DOHH2 (cell line): ENCODE results near the gene TMEM45A.
"Not testable (repeated sequence)": the region's sequence is repeated elsewhere in the genome, so short reads cannot be mapped to it uniquely, and the experiment has no call there.

Source experiments
- H3F3A ChIP-seq: fragments of 200-600 bp; sonication (generic), shearing (Covaris generic); 2 replicates; pipeline ENCODE4 v1.6.0; 2016; ENCODE audit warnings: antibody characterized with exemption, mild to moderate bottlenecking; ENCODE audit not compliant: control insufficient read depth, insufficient read depth
- H3K27ac ChIP-seq: fragments of 200-600 bp; sonication (generic); 2 replicates; pipeline ENCODE4 v1.5.1; 2014; ENCODE audit warnings: low read depth, mild to moderate bottlenecking, low read length, moderate library complexity
- H3K27me3 ChIP-seq: fragments of 200-600 bp; sonication (generic); 2 replicates; pipeline ENCODE4 v1.6.1; 2014; ENCODE audit warnings: mild to moderate bottlenecking, low read length, mixed read lengths; ENCODE audit not compliant: control insufficient read depth
- H3K36me3 ChIP-seq: fragments of 200-600 bp; sonication (generic); 2 replicates; pipeline ENCODE4 v1.6.1; 2014; ENCODE audit warnings: mild to moderate bottlenecking, low read length, moderate library complexity, mixed read lengths; ENCODE audit not compliant: control insufficient read depth
- H3K4me1 ChIP-seq: fragments of 200-600 bp; sonication (generic); 2 replicates; pipeline ENCODE4 v1.6.1; 2014; ENCODE audit warnings: mild to moderate bottlenecking, low read length, mixed read lengths; ENCODE audit not compliant: control insufficient read depth
- H3K4me2 ChIP-seq: fragments of 200-600 bp; sonication (generic); 2 replicates; pipeline ENCODE4 v1.6.0; 2014; ENCODE audit warnings: mild to moderate bottlenecking, low read length, moderate library complexity
- H3K4me3 ChIP-seq: fragments of 200-600 bp; sonication (generic); 2 replicates; pipeline ENCODE4 v1.5.1; 2014; ENCODE audit warnings: mild to moderate bottlenecking, low read length, mixed read lengths
- H3K79me2 ChIP-seq: fragments of 200-600 bp; sonication (generic); 2 replicates; pipeline ENCODE4 v1.6.1; 2014; ENCODE audit warnings: mild to moderate bottlenecking, low read length, mixed read lengths; ENCODE audit not compliant: control insufficient read depth
- H3K9me2 ChIP-seq: fragments of 200-600 bp; sonication (generic); replicated peaks from 2 replicates; pipeline ENCODE4 v1.6.1; 2014; ENCODE audit warnings: mild to moderate bottlenecking, low read length, mixed read lengths; ENCODE audit not compliant: control insufficient read depth
- H3K9me3 ChIP-seq: fragments of 200-600 bp; sonication (generic); 2 replicates; pipeline ENCODE4 v1.6.1; 2014; ENCODE audit warnings: antibody characterized with exemption, low read length, mixed read lengths; ENCODE audit not compliant: control insufficient read depth, insufficient read depth
- H4K20me1 ChIP-seq: fragments of 200-600 bp; sonication (generic); 2 replicates; pipeline ENCODE4 v1.6.0; 2014; ENCODE audit warnings: low read depth, mild to moderate bottlenecking, antibody characterized with exemption, low read length, moderate library complexity; ENCODE audit not compliant: control insufficient read depth, insufficient read depth
- EZH2phosphoT487 ChIP-seq: fragments of 200-600 bp; sonication (generic); IDR thresholded peaks from 2 replicates; pipeline ENCODE4 v1.6.1; 2017; ENCODE audit warnings: borderline replicate concordance, mild to moderate bottlenecking, antibody characterized with exemption, low read length, moderate library complexity, mixed read lengths
- TF ChIP-seq, protein P1 (sequence below): fragments of 200-600 bp; sonication (generic); IDR thresholded peaks from one replicate; pipeline ENCODE4 v1.5.1; 2014; ENCODE audit warnings: antibody characterized with exemption, mild to moderate bottlenecking, low read depth, low read length; ENCODE audit not compliant: poor library complexity, severe bottlenecking

Gene TMEM45A, protein sequence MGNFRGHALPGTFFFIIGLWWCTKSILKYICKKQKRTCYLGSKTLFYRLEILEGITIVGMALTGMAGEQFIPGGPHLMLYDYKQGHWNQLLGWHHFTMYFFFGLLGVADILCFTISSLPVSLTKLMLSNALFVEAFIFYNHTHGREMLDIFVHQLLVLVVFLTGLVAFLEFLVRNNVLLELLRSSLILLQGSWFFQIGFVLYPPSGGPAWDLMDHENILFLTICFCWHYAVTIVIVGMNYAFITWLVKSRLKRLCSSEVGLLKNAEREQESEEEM

GRCh38 chr3:100492059-100493006 is at the start of gene TMEM45A:
TMEM45A (plus strand) TSS chr3:100492619; CDS start chr3:100555212, 62,593 bp downstream.
- Histone ChIP-seq H3K9me3 (no peaks in the 10 kb centered on the region), H3K4me3 (peak within 1 kb of the TSS; percentile 68), H3K27ac (no peak within 1 kb of the TSS), H3K79me2 (no peaks in the 10 kb centered on the region), H4K20me1 (no peaks in the 10 kb centered on the region), H3K36me3 (no peaks in the 10 kb centered on the region), H3K4me1 (peaks cover 8% of the 10 kb centered on the region), H3K27me3 (peaks cover 22% of the 10 kb centered on the region), H3K9me2 (no peaks in the 10 kb centered on the region), H3F3A (no peaks in the 10 kb centered on the region), H3K4me2 (peak within 1 kb of the TSS; percentile 67)
- TF ChIP-seq, protein P1, sequence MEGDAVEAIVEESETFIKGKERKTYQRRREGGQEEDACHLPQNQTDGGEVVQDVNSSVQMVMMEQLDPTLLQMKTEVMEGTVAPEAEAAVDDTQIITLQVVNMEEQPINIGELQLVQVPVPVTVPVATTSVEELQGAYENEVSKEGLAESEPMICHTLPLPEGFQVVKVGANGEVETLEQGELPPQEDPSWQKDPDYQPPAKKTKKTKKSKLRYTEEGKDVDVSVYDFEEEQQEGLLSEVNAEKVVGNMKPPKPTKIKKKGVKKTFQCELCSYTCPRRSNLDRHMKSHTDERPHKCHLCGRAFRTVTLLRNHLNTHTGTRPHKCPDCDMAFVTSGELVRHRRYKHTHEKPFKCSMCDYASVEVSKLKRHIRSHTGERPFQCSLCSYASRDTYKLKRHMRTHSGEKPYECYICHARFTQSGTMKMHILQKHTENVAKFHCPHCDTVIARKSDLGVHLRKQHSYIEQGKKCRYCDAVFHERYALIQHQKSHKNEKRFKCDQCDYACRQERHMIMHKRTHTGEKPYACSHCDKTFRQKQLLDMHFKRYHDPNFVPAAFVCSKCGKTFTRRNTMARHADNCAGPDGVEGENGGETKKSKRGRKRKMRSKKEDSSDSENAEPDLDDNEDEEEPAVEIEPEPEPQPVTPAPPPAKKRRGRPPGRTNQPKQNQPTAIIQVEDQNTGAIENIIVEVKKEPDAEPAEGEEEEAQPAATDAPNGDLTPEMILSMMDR: no peak
- no peak for TF ChIP-seq EZH2phosphoT487

GRCh38 chr3:100443690-100444089 is 48.7 kb upstream of the TMEM45A start:
- no peaks in the 10 kb centered on the region for H3K79me2 ChIP-seq

GRCh38 chr3:100447067-100447466 is 45.4 kb upstream of the TMEM45A start:
- H3F3A ChIP-seq, H3K9me3 ChIP-seq, H3K27ac ChIP-seq, H3K4me2 ChIP-seq, H3K4me3 ChIP-seq, H4K20me1 ChIP-seq, H3K4me1 ChIP-seq, H3K36me3 ChIP-seq, H3K9me2 ChIP-seq, H3K27me3 ChIP-seq, H3K79me2 ChIP-seq: not testable (repeated sequence)

More at GRCh38 chr3:100443690-100444089, 48.7 kb upstream of the TMEM45A start:
- no peaks in the 10 kb centered on the region for H3K9me3 ChIP-seq
- no peaks in the 10 kb centered on the region for H3K4me1 ChIP-seq
- H3K27ac ChIP-seq: no peak overlapping the region
- no peaks in the 10 kb centered on the region for H3F3A ChIP-seq
- no peaks in the 10 kb centered on the region for H3K27me3 ChIP-seq
- H3K36me3 ChIP-seq: no peaks in the 10 kb centered on the region
- no peak overlapping the region for H3K4me2 ChIP-seq
- no peak overlapping the region for H3K4me3 ChIP-seq
- H3K9me2 ChIP-seq: no peaks in the 10 kb centered on the region
- H4K20me1 ChIP-seq: no peaks in the 10 kb centered on the region
- TF ChIP-seq, protein P1: no peak
- TF ChIP-seq EZH2phosphoT487: no peak

GRCh38 chr3:100448079-100448478 is 44.3 kb upstream of the TMEM45A start:
- no peaks in the 10 kb centered on the region for H3K36me3 ChIP-seq
- H3K27me3 ChIP-seq: no peaks in the 10 kb centered on the region
- TF ChIP-seq, protein P1: no peak
- TF ChIP-seq EZH2phosphoT487: no peak
- H3K4me1 ChIP-seq: no peaks in the 10 kb centered on the region
- no peaks in the 10 kb centered on the region for H3K9me3 ChIP-seq
- H3K4me3 ChIP-seq: no peak overlapping the region
- no peaks in the 10 kb centered on the region for H4K20me1 ChIP-seq
- H3K4me2 ChIP-seq: no peak overlapping the region
- no peak overlapping the region for H3K27ac ChIP-seq
- H3K79me2 ChIP-seq: no peaks in the 10 kb centered on the region
- no peaks in the 10 kb centered on the region for H3K9me2 ChIP-seq
- no peaks in the 10 kb centered on the region for H3F3A ChIP-seq
